Smooth muscle cell (in vitro differentiated cells): ENCODE measurements around the gene LRRC26. TPM values are rescaled to one million over a fixed set of nuclear protein-coding genes. Genes with fewer than 3 reads are reported as not detected.

Source experiments
- DNase-seq: peaks from one replicate; lab custom pipeline; 2025; ENCODE audit not compliant: unreplicated experiment; lab: John Stamatoyannopoulos, UW
- H2AFZ ChIP-seq: fragments of 200-600 bp; sonication (generic); 2 replicates; pipeline ENCODE4 v1.6.0; 2016; ENCODE audit warnings: antibody characterized with exemption, low read depth, mild to moderate bottlenecking
- H3F3A ChIP-seq: fragments of 200-600 bp; sonication (generic); 2 replicates; pipeline ENCODE4 v1.6.0; 2017; ENCODE audit warnings: antibody characterized with exemption, low read depth
- H3K27ac ChIP-seq: fragments of 200-600 bp; sonication (generic); 2 replicates; pipeline ENCODE4 v1.5.1; 2016; ENCODE audit warnings: low read depth, mild to moderate bottlenecking
- H3K27me3 ChIP-seq: fragments of 200-600 bp; sonication (generic); 2 replicates; pipeline ENCODE4 v1.6.1; 2016; ENCODE audit warnings: low read depth, mild to moderate bottlenecking
- H3K36me3 ChIP-seq: fragments of 200-600 bp; sonication (generic); 2 replicates; pipeline ENCODE4 v1.5.1; 2016; ENCODE audit warnings: low read depth
- H3K4me1 ChIP-seq: fragments of 200-600 bp; sonication (generic); 2 replicates; pipeline ENCODE4 v1.5.1; 2016; ENCODE audit warnings: low read depth
- H3K4me2 ChIP-seq: fragments of 200-600 bp; sonication (generic); 2 replicates; pipeline ENCODE4 v1.6.0; 2016; ENCODE audit warnings: mild to moderate bottlenecking
- H3K4me3 ChIP-seq: fragments of 200-600 bp; sonication (generic); 2 replicates; pipeline ENCODE4 v1.5.1; 2016; ENCODE audit warnings: mild to moderate bottlenecking
- H3K79me2 ChIP-seq: fragments of 200-600 bp; sonication (generic); 2 replicates; pipeline ENCODE4 v1.6.0; 2016; ENCODE audit warnings: low read depth, mild to moderate bottlenecking
- H3K9ac ChIP-seq: fragments of 200-600 bp; sonication (generic); 2 replicates; pipeline ENCODE4 v1.6.0; 2016; ENCODE audit warnings: low read depth
- H3K9me3 ChIP-seq: fragments of 200-600 bp; sonication (generic); replicated peaks from 2 replicates; pipeline ENCODE4 v1.5.1; 2016; ENCODE audit warnings: low read depth
- H4K20me1 ChIP-seq: fragments of 200-600 bp; sonication (generic); 2 replicates; pipeline ENCODE4 v1.6.0; 2016; ENCODE audit warnings: low read depth
- CTCF ChIP-seq: fragments of 200-600 bp; sonication (generic); IDR thresholded peaks from 2 replicates; pipeline ENCODE4 v1.5.1; 2017; ENCODE audit warnings: borderline replicate concordance, mild to moderate bottlenecking, antibody characterized with exemption; ENCODE audit not compliant: insufficient read depth, poor library complexity, severe bottlenecking
- WGBS: methylation state at CpG from one replicate; pipeline ENCODE4 v1.1.7; 2016; ENCODE audit warnings: low lambda C conversion rate; 5-methylcytosine and 5-hydroxymethylcytosine counted together
- polyA plus RNA-seq: library from polyadenylated mRNA; unstranded; fragments of >200 nt; fragmentation: Nextera tagmentation; extraction: Ambion mirVana; gene quantifications from 2 replicates; pipeline ENCODE4 v1.2.1, GENCODE V29; 2016
- total RNA-seq: library from RNA; depleted of rRNA; stranded (reverse); fragments of >200 nt; gene quantifications from 2 replicates; pipeline ENCODE4 v1.2.3, GENCODE V29; 2014

LRRC26 gene
- total and polyA plus RNA-seq, 2 experiments from 2014 or later, result not detected

GRCh38 chr9:137162505-137163364 is 7.1 kb downstream of the LRRC26 start:
- H3K27me3 ChIP-seq, result peaks cover 100% of the 10 kb centered on the region
- no peak overlapping the region for H3K27ac ChIP-seq
- H2AFZ ChIP-seq, result no peak overlapping the region
- no peaks in the 10 kb centered on the region for H3K79me2 ChIP-seq
- no peak overlapping the region for H3K9ac ChIP-seq
- no peaks in the 10 kb centered on the region for H3F3A ChIP-seq
- TF ChIP-seq CTCF, result no peak
- peak overlapping the region; percentile 13 for H3K4me3 ChIP-seq
- no peaks in the 10 kb centered on the region for H3K36me3 ChIP-seq
- H3K9me3 ChIP-seq, result no peaks in the 10 kb centered on the region
- no peak for DNase-seq
- no peaks in the 10 kb centered on the region for H3K4me1 ChIP-seq
- H4K20me1 ChIP-seq, result no peaks in the 10 kb centered on the region
- H3K4me2 ChIP-seq, result peak overlapping the region; percentile 67
- 11% methylated on average over 66 of the region's 74 CpGs for WGBS

GRCh38 chr9:137161558-137162486 is 8.0 kb downstream of the LRRC26 start:
- Histone ChIP-seq H3K79me2 (no peaks in the 10 kb centered on the region), H3K4me3 (no peak overlapping the region), H3K9ac (no peak overlapping the region), H3K9me3 (no peaks in the 10 kb centered on the region), H4K20me1 (no peaks in the 10 kb centered on the region), H3K27me3 (peaks cover 100% of the 10 kb centered on the region), H3K36me3 (no peaks in the 10 kb centered on the region), H2AFZ (no peak overlapping the region), H3K4me2 (no peak overlapping the region), H3F3A (no peaks in the 10 kb centered on the region), H3K4me1 (no peaks in the 10 kb centered on the region), H3K27ac (no peak overlapping the region)
- TF ChIP-seq CTCF, result no peak
- DNase-seq, result no peak
- 12% methylated on average over 30 of the region's 71 CpGs for WGBS

GRCh38 chr9:137160716-137161557 is 8.9 kb downstream of the LRRC26 start:
- H3K9ac ChIP-seq, result no peak overlapping the region
- no peaks in the 10 kb centered on the region for H3K79me2 ChIP-seq
- H2AFZ ChIP-seq, result no peak overlapping the region
- H3K36me3 ChIP-seq, result no peaks in the 10 kb centered on the region
- no peaks in the 10 kb centered on the region for H3K9me3 ChIP-seq
- H3K4me2 ChIP-seq, result no peak overlapping the region
- peaks cover 100% of the 10 kb centered on the region for H3K27me3 ChIP-seq
- WGBS, result 41% methylated on average over 30 of the region's 56 CpGs
- no peak for DNase-seq
- H3K4me3 ChIP-seq, result no peak overlapping the region
- H3K27ac ChIP-seq, result no peak overlapping the region
- no peaks in the 10 kb centered on the region for H3K4me1 ChIP-seq
- H3F3A ChIP-seq, result no peaks in the 10 kb centered on the region
- TF ChIP-seq CTCF, result no peak
- H4K20me1 ChIP-seq, result no peaks in the 10 kb centered on the region
